Measurements from ENCODE around the gene MTG2. TPM values are rescaled to one million over a fixed set of nuclear protein-coding genes. Genes with fewer than 3 reads are reported as not detected.

MTG2 gene
- total and polyA plus RNA-seq, 2 of the 8 experiments (the other 6 are each of a cell fraction or from before 2014, with no cell fraction given): 14.4 to 22.8 TPM

DNA sequence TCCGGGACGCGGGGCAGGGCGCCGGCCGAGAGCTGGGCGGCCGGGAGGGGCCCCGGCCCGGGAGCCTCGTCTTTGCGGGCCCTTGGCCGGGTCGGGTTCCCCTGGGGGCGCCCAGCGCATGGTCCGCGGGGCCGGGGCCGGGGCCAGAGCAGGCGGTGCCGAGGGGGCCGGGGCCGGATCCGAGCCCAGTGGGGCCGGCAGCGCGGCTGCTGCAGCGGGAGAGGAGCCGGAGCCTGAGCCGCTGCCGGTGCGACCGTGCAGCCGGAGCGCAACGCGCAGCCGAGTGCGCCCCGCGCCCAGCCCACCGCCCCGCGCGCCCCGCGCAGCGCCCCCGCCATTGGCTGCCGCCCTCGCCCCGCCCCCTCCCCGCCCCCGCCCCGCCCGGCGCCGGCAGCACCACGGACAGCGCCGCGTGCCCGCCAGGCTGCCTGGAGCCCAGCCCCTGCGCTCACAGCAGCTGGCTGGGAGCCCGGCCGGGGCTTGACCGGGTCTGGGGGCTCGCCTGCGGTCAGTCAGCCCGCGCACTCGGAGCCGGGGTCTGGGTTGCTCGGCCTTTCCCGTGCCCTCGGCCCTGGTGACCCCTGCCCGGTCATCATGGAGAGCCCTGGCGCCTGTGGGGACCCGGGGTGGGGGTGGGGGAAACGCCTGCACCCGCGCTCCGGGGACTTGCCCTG lies 37.3 kb downstream of the MTG2 start, which contains the start of gene HRH3:
TSS of gene HRH3 (minus strand) at position 287 of the 674 bp plus-strand sequence. CDS start 308 bp downstream, outside the sequence.
- no peak within 1 kb of the TSS for H2BK120ac ChIP-seq (replicated peaks; ENCODE audit: low read depth, low read length)
- TF ChIP-seq MAX (IDR thresholded peaks at IDR 0.05) (peak; percentile 75), SIN3A (conservative IDR thresholded peaks at IDR 0.05 in 1 of 2, IDR thresholded peaks at IDR 0.05 in 1 of 2; ENCODE audit: low read depth in 1 of 2, low read length in 2 of 2) (peak; percentile 91 to 96), TCF12 (IDR thresholded peaks at IDR 0.05; ENCODE audit: low read depth, low read length) (no peak), TAF1 (IDR thresholded peaks at IDR 0.05; ENCODE audit: low read depth, low read length) (peak; percentile 21; the same call in 1 of the 2 replicates), KDM4A (IDR thresholded peaks at IDR 0.05; ENCODE audit: low read depth, low read length, severe bottlenecking) (peak; percentile 23)
- peak within 1 kb of the TSS; percentile 85 for H4K8ac ChIP-seq (ENCODE audit: extremely low read depth, insufficient read depth, low read length)
- no peak within 1 kb of the TSS for H2AK5ac ChIP-seq (ENCODE audit: low read depth, low read length)
- H3K9ac ChIP-seq (replicated peaks in 1 of 4; ENCODE audit: extremely low read depth in 1 of 4, low read depth in 3 of 4, low read length in 3 of 4): peak within 1 kb of the TSS in 1 of 4 experiments; percentile 13; a peak in 1 of 7 replicates
- H3K4me3 ChIP-seq (ENCODE audit: extremely low read depth in 1 of 4, insufficient read depth in 2 of 4, low read depth in 3 of 4, low read length in 4 of 4): peak within 1 kb of the TSS; percentile 27 to 60 (median 41)
- H3K79me2 ChIP-seq (ENCODE audit: control insufficient read depth in 1 of 2, insufficient read depth in 2 of 2, low read length in 2 of 2): no peaks in the 10 kb centered on the region
- peak in 1 of 2 experiments; percentile 80 for DNase-seq (ENCODE audit: low read depth in 1 of 2, low spot score in 2 of 2)
- peaks cover 9 to 55% (median 42%) of the 10 kb centered on the region in 4 experiments for H3K27me3 ChIP-seq (replicated peaks in 1 of 4; ENCODE audit: control insufficient read depth in 3 of 4, extremely low read depth in 1 of 4, insufficient read depth in 3 of 4, low read length in 3 of 4)
- no peaks in the 10 kb centered on the region for H3K79me1 ChIP-seq (ENCODE audit: low read depth, low read length)
- H2BK15ac ChIP-seq (ENCODE audit: low read length): peak within 1 kb of the TSS; percentile 95
- CTCF ChIA-PET (ENCODE audit: partially characterized antibody): interaction anchor here (0.6 kb wide), 1 partner anchor 266 kb away, joined by 3 read pairs; no protein-coding TSS in a partner anchor
- no peak within 1 kb of the TSS for H3K4ac ChIP-seq (replicated peaks; ENCODE audit: insufficient read length, low read depth, low read length)
- no peak within 1 kb of the TSS for H3K18ac ChIP-seq (ENCODE audit: extremely low read depth, low read length)
- no peak within 1 kb of the TSS for H3K14ac ChIP-seq (ENCODE audit: insufficient read length)
- peaks cover 6 to 18% of the 10 kb centered on the region in 2 experiments for H4K20me1 ChIP-seq (replicated peaks in 1 of 2; ENCODE audit: control insufficient read depth in 1 of 2, insufficient read depth in 2 of 2, low read length in 2 of 2)
- H4K5ac ChIP-seq (ENCODE audit: insufficient read length, low read depth, low read length): no peak within 1 kb of the TSS
- peaks cover 0 to 31% (median 16%) of the 10 kb centered on the region in 4 experiments; a peak in 6 of 7 replicates for H3K4me1 ChIP-seq (replicated peaks in 1 of 4; ENCODE audit: control insufficient read depth in 3 of 4, insufficient read depth in 4 of 4, low read length in 3 of 4)
- H2BK5ac ChIP-seq (ENCODE audit: low read depth, low read length): no peak within 1 kb of the TSS
- no peak within 1 kb of the TSS for H2BK20ac ChIP-seq (ENCODE audit: low read length)
- POLR2A ChIA-PET (ENCODE audit: partially characterized antibody): interaction anchor here (1.1 to 1.6 kb wide), 3 partner anchors 8 to 90 kb away, joined by 3 to 4 read pairs (median 3); no protein-coding TSS in a partner anchor
- H4K91ac ChIP-seq (replicated peaks; ENCODE audit: insufficient read length, low read length): no peak within 1 kb of the TSS
- no peaks in the 10 kb centered on the region for H3K9me3 ChIP-seq (ENCODE audit: insufficient read depth in 2 of 2, low read depth in 1 of 2, low read length in 1 of 2)
- no peak within 1 kb of the TSS; the same call in 1 of the 2 replicates for H2AFZ ChIP-seq (ENCODE audit: low read length)
- H3K56ac ChIP-seq (replicated peaks; ENCODE audit: insufficient read length, low read depth, low read length): no peak within 1 kb of the TSS
- peaks cover 21% of the 10 kb centered on the region; the same call in 1 of the 2 replicates for H3K23me2 ChIP-seq (ENCODE audit: low read depth, low read length)
- 0% methylated on average over 9 of the region's 84 CpGs; no CpG with 5 or more reads in 1 of the 2 experiments for WGBS, 2 experiments (ENCODE audit: extremely low coverage in 1 of 2, insufficient coverage in 1 of 2, insufficient read length in 1 of 2, insufficient replicate concordance in 2 of 2, low coverage in 1 of 2, low lambda C conversion rate in 2 of 2, missing lambda C conversion rate in 1 of 2)
- no peak within 1 kb of the TSS for H2BK12ac ChIP-seq (ENCODE audit: low read depth, low read length)
- FAIRE-seq: no peak
- H3K23ac ChIP-seq (ENCODE audit: insufficient read length): no peak within 1 kb of the TSS
- H3K36me3 ChIP-seq (ENCODE audit: control insufficient read depth in 2 of 4, insufficient read depth in 4 of 4, low read length in 3 of 4): no peaks in the 10 kb centered on the region
- H3K27ac ChIP-seq (ENCODE audit: low read depth, low read length): no peak within 1 kb of the TSS
- peak within 1 kb of the TSS; percentile 89 for H3K4me2 ChIP-seq (ENCODE audit: insufficient read depth in 1 of 2, low read depth in 2 of 2, low read length in 2 of 2)
